BE2C (cell line): ENCODE measurements around the gene STK38L.

Experiments used
- DNase-seq: peaks from one replicate; pipeline ENCODE4 v3.0.0-alpha.2; 2020
- H3K27me3 ChIP-seq: fragments of 250-450 bp; sonication (Bioruptor Pico); 2 replicates; pipeline ENCODE4 v1.5.1; 2020; ENCODE audit warnings: mild to moderate bottlenecking
- H3K36me3 ChIP-seq: fragments of 250-450 bp; sonication (Bioruptor Pico); 2 replicates; pipeline ENCODE4 v1.5.1; 2020; ENCODE audit warnings: mild to moderate bottlenecking
- H3K4me1 ChIP-seq: fragments of 250-450 bp; sonication (Bioruptor Pico); 2 replicates; pipeline ENCODE4 v1.5.1; 2020
- H3K4me3 ChIP-seq: 2 replicates; pipeline ENCODE4 v1.5.1; 2011; ENCODE audit warnings: low read depth, low read length
- H3K9me3 ChIP-seq: fragments of 250-450 bp; sonication (Bioruptor Pico); 2 replicates; pipeline ENCODE4 v1.5.1; 2020
- CTCF ChIP-seq: IDR thresholded peaks from 2 replicates; pipeline ENCODE4 v1.5.1; 2012; ENCODE audit warnings: mild to moderate bottlenecking, low read depth, low read length

STK38L gene

GRCh38 chr12:27233814-27234213, 10.3 kb upstream of the STK38L start:
- no peaks in the 10 kb centered on the region for H3K36me3 ChIP-seq
- H3K9me3 ChIP-seq, result no peaks in the 10 kb centered on the region
- H3K4me3 ChIP-seq, result no peak overlapping the region
- DNase-seq, result peak; percentile 21
- H3K27me3 ChIP-seq, result no peaks in the 10 kb centered on the region; the same call in 1 of the 2 replicates
- peak; percentile 39 for TF ChIP-seq CTCF
- H3K4me1 ChIP-seq, result no peaks in the 10 kb centered on the region

GRCh38 chr12:27236498-27236897, 7.6 kb upstream of the STK38L start:
- no peaks in the 10 kb centered on the region for H3K4me1 ChIP-seq
- H3K27me3 ChIP-seq, result no peaks in the 10 kb centered on the region; the same call in 1 of the 2 replicates
- H3K36me3 ChIP-seq, result no peaks in the 10 kb centered on the region
- TF ChIP-seq CTCF, result no peak
- H3K9me3 ChIP-seq, result no peaks in the 10 kb centered on the region
- no peak overlapping the region for H3K4me3 ChIP-seq
- DNase-seq, result no peak

GRCh38 chr12:27237790-27238771, 6.0 kb upstream of the STK38L start:
- H3K27me3 ChIP-seq, result no peaks in the 10 kb centered on the region
- DNase-seq, result no peak

GRCh38 chr12:27243006-27243405, 1.1 kb upstream of the STK38L start:
- DNase-seq, result no peak
- H3K36me3 ChIP-seq, result no peaks in the 10 kb centered on the region
- no peaks in the 10 kb centered on the region for H3K27me3 ChIP-seq
- peaks cover 5% of the 10 kb centered on the region; the same call in 1 of the 2 replicates for H3K4me1 ChIP-seq
- peaks cover 4% of the 10 kb centered on the region for H3K9me3 ChIP-seq
- H3K4me3 ChIP-seq, result no peak overlapping the region
- TF ChIP-seq CTCF, result no peak

More at GRCh38 chr12:27237790-27238771, 6.0 kb upstream of the STK38L start:
- H3K4me1 ChIP-seq, result no peaks in the 10 kb centered on the region
- TF ChIP-seq CTCF, result no peak
- H3K4me3 ChIP-seq, result no peak overlapping the region
- H3K9me3 ChIP-seq, result no peaks in the 10 kb centered on the region
- no peaks in the 10 kb centered on the region for H3K36me3 ChIP-seq

- Histone ChIP-seq H3K27me3 (no peaks in the 10 kb centered on the region), H3K9me3 (peaks cover 4% of the 10 kb centered on the region), H3K4me1 (peaks cover 5% of the 10 kb centered on the region; the same call in 1 of the 2 replicates), H3K36me3 (no peaks in the 10 kb centered on the region), H3K4me3 (peak overlapping the region; percentile 92)
- TF ChIP-seq CTCF, result no peak
- no peak for DNase-seq
These were observed 803 bp downstream of the STK38L start for GRCh38 chr12:27244689-27245488.
